ENCODE data around the gene RFWD3. TPM values are rescaled to one million over a fixed set of nuclear protein-coding genes. Genes with fewer than 3 reads are reported as not detected.

Gene RFWD3
- total RNA-seq, 4 donors from 2014 or later, result 13.5 to 32.8 (median 21.0) TPM

DNA sequence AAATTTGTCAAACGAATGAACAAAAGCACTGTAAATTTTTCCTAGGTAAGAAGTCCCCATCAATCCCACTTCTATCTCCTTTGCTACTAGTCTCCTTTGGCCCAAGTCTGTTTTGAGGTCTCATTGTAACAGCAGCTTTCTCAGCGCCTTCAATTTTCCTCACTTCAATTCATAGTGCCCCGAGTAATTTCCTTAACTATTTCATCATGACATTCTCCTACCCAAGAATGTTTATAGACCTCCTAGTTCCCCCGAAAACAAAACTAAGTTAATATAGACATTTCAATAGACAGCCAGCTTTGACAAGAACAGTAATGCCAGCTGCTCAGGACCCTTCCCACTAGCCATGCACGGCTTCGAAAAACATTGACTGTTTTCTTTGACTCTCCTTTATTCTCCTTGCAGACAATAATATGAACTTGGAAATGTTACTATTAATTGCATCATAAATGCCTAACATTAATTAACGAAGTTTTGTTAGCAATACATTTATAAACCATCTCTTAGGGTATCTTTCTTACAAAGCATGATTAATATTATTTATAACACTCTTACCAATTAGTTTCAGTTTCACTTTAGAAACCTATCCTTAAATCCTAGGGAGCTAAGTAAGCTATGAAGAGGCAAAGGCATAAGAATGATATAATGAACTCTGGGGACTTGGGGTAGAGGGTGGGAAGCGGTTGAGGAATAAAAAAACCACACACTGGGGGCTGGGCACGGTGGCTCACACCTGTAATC, 82.6 kb downstream of the RFWD3 start:
- Histone ChIP-seq H3K4me3 (no peak overlapping the region), H3K27ac (no peak overlapping the region)
- TF ChIP-seq POLR2A (IDR thresholded peaks at IDR 0.05), result no peak
- TF ChIP-seq, protein P1, sequence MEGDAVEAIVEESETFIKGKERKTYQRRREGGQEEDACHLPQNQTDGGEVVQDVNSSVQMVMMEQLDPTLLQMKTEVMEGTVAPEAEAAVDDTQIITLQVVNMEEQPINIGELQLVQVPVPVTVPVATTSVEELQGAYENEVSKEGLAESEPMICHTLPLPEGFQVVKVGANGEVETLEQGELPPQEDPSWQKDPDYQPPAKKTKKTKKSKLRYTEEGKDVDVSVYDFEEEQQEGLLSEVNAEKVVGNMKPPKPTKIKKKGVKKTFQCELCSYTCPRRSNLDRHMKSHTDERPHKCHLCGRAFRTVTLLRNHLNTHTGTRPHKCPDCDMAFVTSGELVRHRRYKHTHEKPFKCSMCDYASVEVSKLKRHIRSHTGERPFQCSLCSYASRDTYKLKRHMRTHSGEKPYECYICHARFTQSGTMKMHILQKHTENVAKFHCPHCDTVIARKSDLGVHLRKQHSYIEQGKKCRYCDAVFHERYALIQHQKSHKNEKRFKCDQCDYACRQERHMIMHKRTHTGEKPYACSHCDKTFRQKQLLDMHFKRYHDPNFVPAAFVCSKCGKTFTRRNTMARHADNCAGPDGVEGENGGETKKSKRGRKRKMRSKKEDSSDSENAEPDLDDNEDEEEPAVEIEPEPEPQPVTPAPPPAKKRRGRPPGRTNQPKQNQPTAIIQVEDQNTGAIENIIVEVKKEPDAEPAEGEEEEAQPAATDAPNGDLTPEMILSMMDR (IDR thresholded peaks at IDR 0.05), result no peak
- TF ChIP-seq EP300 (IDR thresholded peaks at IDR 0.05), result no peak

DNA sequence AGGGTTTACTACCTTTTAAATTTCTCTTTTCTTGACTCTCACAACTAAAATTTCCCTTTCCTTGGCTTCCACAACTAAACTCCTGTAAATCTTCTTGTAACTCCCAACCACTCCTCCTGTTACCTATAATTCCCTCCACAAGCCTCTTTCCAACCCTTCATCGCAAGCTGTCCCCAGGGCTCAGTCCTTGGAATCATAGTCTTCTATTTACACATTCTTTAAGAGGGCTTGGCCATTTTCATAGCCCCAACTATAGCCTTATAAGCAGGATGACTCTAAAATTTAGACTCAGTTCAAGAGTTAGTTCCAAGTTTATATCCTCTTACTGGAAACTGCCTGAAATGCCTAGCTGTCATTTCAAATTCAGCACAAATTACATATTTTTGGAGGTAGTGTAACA, 83.7 kb downstream of the RFWD3 start:
- H3K9me3 ChIP-seq, result no peaks in the 10 kb centered on the region
- H3K4me1 ChIP-seq, result peaks cover 0 to 31% (median 2%) of the 10 kb centered on the region in 4 donors
- no peak overlapping the region for H3K27ac ChIP-seq
- H3K27me3 ChIP-seq, result no peaks in the 10 kb centered on the region
- no peaks in the 10 kb centered on the region for H3K36me3 ChIP-seq
- DNase-seq (ENCODE audit: low spot score in 2 of 2), result no peak
- TF ChIP-seq, protein P1 (IDR thresholded peaks at IDR 0.05), result no peak
- TF ChIP-seq EP300 (IDR thresholded peaks at IDR 0.05) (no peak), POLR2A (IDR thresholded peaks at IDR 0.05) (no peak)
- H3K4me3 ChIP-seq, result no peak overlapping the region
- WGBS, 2 donors, result 80 to 89% methylated on average over 1 of the region's 1 CpG

More for the DNA sequence above, 82.6 kb downstream of the RFWD3 start:
- H3K9me3 ChIP-seq, result no peaks in the 10 kb centered on the region
- peaks cover 0 to 24% (median 0%) of the 10 kb centered on the region in 4 donors for H3K4me1 ChIP-seq
- H3K36me3 ChIP-seq, result no peaks in the 10 kb centered on the region
- no peak for DNase-seq (ENCODE audit: low spot score in 2 of 2)
- H3K27me3 ChIP-seq, result no peaks in the 10 kb centered on the region
- WGBS, 2 donors, result 79 to 80% methylated on average over 9 of the region's 9 CpGs

DNA sequence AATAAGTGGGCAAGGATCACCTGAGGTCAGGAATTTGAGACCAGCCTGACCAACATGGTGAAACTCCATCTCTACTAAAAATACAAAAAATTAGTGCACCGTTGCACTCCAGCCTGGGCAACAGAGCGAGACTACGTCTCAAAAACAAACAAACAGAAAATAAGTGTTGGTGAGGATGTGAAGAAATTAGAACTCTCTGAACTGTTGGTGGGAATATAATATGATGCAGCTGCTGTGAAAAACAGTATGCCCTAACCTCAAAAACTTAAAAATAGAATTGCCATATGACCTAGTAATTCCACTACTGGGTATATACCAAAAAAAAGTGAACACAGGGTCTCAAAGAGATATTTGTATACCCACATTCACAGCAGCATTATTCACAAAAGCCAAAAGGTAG, 85.8 kb downstream of the RFWD3 start:
- Histone ChIP-seq H3K4me3 (no peak overlapping the region), H3K27me3 (no peaks in the 10 kb centered on the region), H3K27ac (no peak overlapping the region), H3K36me3 (no peaks in the 10 kb centered on the region), H3K4me1 (peaks cover 0 to 36% (median 6%) of the 10 kb centered on the region in 4 donors), H3K9me3 (no peaks in the 10 kb centered on the region)
- TF ChIP-seq, protein P1 (IDR thresholded peaks at IDR 0.05), result no peak
- TF ChIP-seq EP300 (IDR thresholded peaks at IDR 0.05), result no peak
- TF ChIP-seq POLR2A (IDR thresholded peaks at IDR 0.05), result no peak
- WGBS, 2 donors, result 64 to 70% methylated on average over 3 of the region's 3 CpGs
- no peak for DNase-seq (ENCODE audit: low spot score in 2 of 2)

DNA sequence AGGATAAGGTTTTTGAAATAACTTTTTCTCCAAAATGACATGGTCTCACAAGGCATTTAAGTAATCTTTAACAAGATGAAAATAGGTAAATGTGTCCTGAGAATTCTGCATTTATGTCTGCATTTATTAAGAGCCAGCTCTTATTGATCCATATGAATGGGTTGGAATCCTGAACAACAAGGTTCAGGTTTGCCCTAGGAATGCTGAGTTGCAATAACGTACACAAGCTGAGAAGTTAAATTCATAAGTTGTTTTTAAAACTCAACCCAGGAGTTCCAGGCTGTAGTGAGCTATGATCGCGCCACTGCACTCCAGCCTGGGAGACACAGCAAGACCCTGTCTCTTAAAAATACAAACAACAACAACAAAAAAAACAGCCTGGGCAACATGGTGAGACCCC, 87.8 kb downstream of the RFWD3 start:
- 93 to 95% methylated on average over 3 of the region's 3 CpGs for WGBS, 2 donors
- H3K4me1 ChIP-seq, result peaks cover 0 to 44% (median 6%) of the 10 kb centered on the region in 4 donors
- no peak for DNase-seq (ENCODE audit: low spot score in 2 of 2)
- H3K27me3 ChIP-seq, result no peaks in the 10 kb centered on the region
- H3K36me3 ChIP-seq, result no peaks in the 10 kb centered on the region
- TF ChIP-seq EP300 (IDR thresholded peaks at IDR 0.05) (no peak), POLR2A (IDR thresholded peaks at IDR 0.05) (no peak)
- TF ChIP-seq, protein P1 (IDR thresholded peaks at IDR 0.05), result no peak
- no peak overlapping the region for H3K4me3 ChIP-seq
- no peak overlapping the region for H3K27ac ChIP-seq
- H3K9me3 ChIP-seq, result no peaks in the 10 kb centered on the region

DNA sequence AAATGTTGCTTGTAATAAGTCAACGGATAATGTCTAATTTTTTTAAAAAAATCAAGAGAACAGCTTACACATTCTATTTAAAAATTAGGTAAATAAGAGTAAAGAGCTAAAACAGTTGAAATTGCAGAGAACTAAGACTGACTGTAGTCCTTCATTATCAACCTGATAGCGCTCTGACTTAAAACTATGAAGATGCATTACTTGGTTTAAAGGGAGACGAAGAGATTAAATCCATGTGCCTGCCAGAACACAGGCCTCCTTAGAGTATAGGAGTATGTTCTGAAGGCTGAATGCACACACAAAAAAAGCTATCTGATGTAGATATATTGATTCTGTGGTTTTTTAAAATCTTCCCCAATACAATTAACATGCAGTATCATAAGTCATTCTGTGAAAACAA, 88.2 kb downstream of the RFWD3 start:
- no peaks in the 10 kb centered on the region for H3K36me3 ChIP-seq
- no peak for DNase-seq (ENCODE audit: low spot score in 2 of 2)
- TF ChIP-seq EP300 (IDR thresholded peaks at IDR 0.05) (no peak), POLR2A (IDR thresholded peaks at IDR 0.05) (no peak)
- TF ChIP-seq, protein P1 (IDR thresholded peaks at IDR 0.05), result no peak
- H3K4me3 ChIP-seq, result no peak overlapping the region
- H3K4me1 ChIP-seq, result peaks cover 0 to 43% (median 6%) of the 10 kb centered on the region in 4 donors
- WGBS, 2 donors, result 87 to 90% methylated on average over 3 of the region's 3 CpGs
- no peaks in the 10 kb centered on the region for H3K9me3 ChIP-seq
- H3K27me3 ChIP-seq, result no peaks in the 10 kb centered on the region
- no peak overlapping the region for H3K27ac ChIP-seq
